Loucy (cell line): ENCODE data around the gene PCDHGC5.
A peak's percentile ranks its signal among the peaks of the same experiment; 100 is the strongest.

Source experiments
- H2AFZ ChIP-seq: fragments of 200-600 bp; sonication (generic); 2 replicates; pipeline ENCODE4 v1.6.0; 2016; ENCODE audit warnings: antibody characterized with exemption, mild to moderate bottlenecking, low read length, moderate library complexity
- H3F3A ChIP-seq: fragments of 200-600 bp; 2 replicates; pipeline ENCODE4 v1.6.0; 2016; ENCODE audit warnings: antibody characterized with exemption, low read depth, mild to moderate bottlenecking
- H3K27me3 ChIP-seq: fragments of 200-600 bp; sonication (generic); 2 replicates; pipeline ENCODE4 v1.6.1; 2014; ENCODE audit warnings: low read length, mild to moderate bottlenecking; ENCODE audit not compliant: insufficient read depth, poor library complexity, severe bottlenecking
- H3K36me3 ChIP-seq: fragments of 200-600 bp; sonication (generic); 2 replicates; pipeline ENCODE4 v1.6.1; 2016; ENCODE audit warnings: low read length; ENCODE audit not compliant: insufficient read depth
- H3K4me1 ChIP-seq: fragments of 200-600 bp; sonication (generic); 2 replicates; pipeline ENCODE4 v1.5.1; 2014; ENCODE audit warnings: low read length, mild to moderate bottlenecking; ENCODE audit not compliant: insufficient read depth, poor library complexity, severe bottlenecking
- H3K4me2 ChIP-seq: fragments of 200-600 bp; sonication (generic); 2 replicates; pipeline ENCODE4 v1.6.0; 2014; ENCODE audit warnings: antibody characterized with exemption, low read length, low read depth, mild to moderate bottlenecking; ENCODE audit not compliant: poor library complexity, severe bottlenecking
- H3K4me3 ChIP-seq: fragments of 200-600 bp; sonication (generic); 2 replicates; pipeline ENCODE4 v1.5.1; 2014; ENCODE audit warnings: low read length, mild to moderate bottlenecking, mixed read lengths; ENCODE audit not compliant: poor library complexity, severe bottlenecking
- H3K79me2 ChIP-seq: fragments of 200-600 bp; sonication (generic); 2 replicates; pipeline ENCODE4 v1.6.1; 2014; ENCODE audit warnings: low read length; ENCODE audit not compliant: insufficient read depth
- H3K9ac ChIP-seq: fragments of 200-600 bp; sonication (generic); 2 replicates; pipeline ENCODE4 v1.6.0; 2014; ENCODE audit warnings: mild to moderate bottlenecking, low read depth, low read length, moderate library complexity; ENCODE audit not compliant: poor library complexity, severe bottlenecking
- H3K9me2 ChIP-seq: fragments of 200-600 bp; sonication (generic); replicated peaks from 2 replicates; pipeline ENCODE4 v1.6.1; 2016; ENCODE audit warnings: low read depth, low read length, mixed read lengths
- H3K9me3 ChIP-seq: fragments of 200-600 bp; sonication (generic); 2 replicates; pipeline ENCODE4 v1.6.1; 2014; ENCODE audit warnings: mild to moderate bottlenecking, antibody characterized with exemption, low read length, low read depth; ENCODE audit not compliant: insufficient read depth
- H4K20me1 ChIP-seq: fragments of 200-600 bp; sonication (generic); 2 replicates; pipeline ENCODE4 v1.6.0; 2014; ENCODE audit warnings: antibody characterized with exemption, low read length, mild to moderate bottlenecking; ENCODE audit not compliant: insufficient read depth, poor library complexity, severe bottlenecking
- CTCF ChIP-seq: fragments of 200-600 bp; sonication (generic); conservative IDR thresholded peaks from 2 replicates; pipeline ENCODE4 v1.5.1; 2014; ENCODE audit warnings: mild to moderate bottlenecking, antibody characterized with exemption, low read length
- EZH2phosphoT487 ChIP-seq: fragments of 200-600 bp; IDR thresholded peaks from 2 replicates; pipeline ENCODE4 v1.6.1; 2018; ENCODE audit warnings: antibody characterized with exemption, mild to moderate bottlenecking, moderate library complexity, borderline replicate concordance

PCDHGC5 gene

GRCh38 chr5:141441571-141442170 lies 47.2 kb upstream of the PCDHGC5 start:
- no peak for TF ChIP-seq CTCF
- TF ChIP-seq EZH2phosphoT487: no peak
- Histone ChIP-seq H3K4me1 (no peaks in the 10 kb centered on the region), H3K9ac (no peak overlapping the region), H3K79me2 (no peaks in the 10 kb centered on the region), H3K9me3 (no peaks in the 10 kb centered on the region), H3K27me3 (no peaks in the 10 kb centered on the region), H3K4me2 (no peak overlapping the region), H3K9me2 (no peaks in the 10 kb centered on the region), H3F3A (no peaks in the 10 kb centered on the region), H3K4me3 (no peak overlapping the region), H2AFZ (no peak overlapping the region), H4K20me1 (no peaks in the 10 kb centered on the region), H3K36me3 (no peaks in the 10 kb centered on the region)

- Histone ChIP-seq H3K36me3 (no peaks in the 10 kb centered on the region), H3K4me1 (no peaks in the 10 kb centered on the region), H3F3A (no peaks in the 10 kb centered on the region), H3K79me2 (no peaks in the 10 kb centered on the region), H3K9me2 (no peaks in the 10 kb centered on the region), H3K9me3 (no peaks in the 10 kb centered on the region), H3K27me3 (no peaks in the 10 kb centered on the region), H3K4me2 (no peak overlapping the region), H3K4me3 (no peak overlapping the region), H4K20me1 (no peaks in the 10 kb centered on the region), H3K9ac (no peak overlapping the region), H2AFZ (no peak overlapping the region)
- TF ChIP-seq CTCF (no peak), EZH2phosphoT487 (no peak)
These were observed 23.5 kb upstream of the PCDHGC5 start for GRCh38 chr5:141465351-141465750.

GRCh38 chr5:141475625-141476131 lies 13.2 kb upstream of the PCDHGC5 start, which contains the start of gene PCDHGC3:
Gene PCDHGC3, plus strand, starts transcription at chr5:141475966. Its CDS starts 151 bp downstream, at chr5:141476117.
- Histone ChIP-seq H3F3A (no peaks in the 10 kb centered on the region), H2AFZ (peak within 1 kb of the TSS; percentile 76), H3K4me3 (peak within 1 kb of the TSS; percentile 68), H3K9me3 (no peaks in the 10 kb centered on the region), H3K4me1 (no peaks in the 10 kb centered on the region), H4K20me1 (no peaks in the 10 kb centered on the region), H3K27me3 (peaks cover 13% of the 10 kb centered on the region), H3K9me2 (no peaks in the 10 kb centered on the region), H3K79me2 (no peaks in the 10 kb centered on the region), H3K36me3 (no peaks in the 10 kb centered on the region), H3K9ac (peak within 1 kb of the TSS; percentile 17), H3K4me2 (peak within 1 kb of the TSS; percentile 76)
- TF ChIP-seq CTCF (peak; percentile 40; the same call in 1 of the 2 replicates), EZH2phosphoT487 (no peak)
